HepG2 (cell line): Measurements from ENCODE around the gene SPPL2B. TPM values are rescaled to one million over a fixed set of nuclear protein-coding genes. Genes with fewer than 3 reads are reported as not detected.
A peak's percentile ranks its signal among the peaks of the same experiment; 100 is the strongest.

Experiments used
- CC2D1A ChIP-seq: sonication (generic); formaldehyde crosslinking; IDR thresholded peaks from 2 replicates; pipeline ENCODE4 v1.8.1; 2023; ENCODE audit warnings: mild to moderate bottlenecking, missing genetic modification reagents
- FOXP1 ChIP-seq, 2 experiments: fragments of 450-650 bp in 1 of 2; IDR thresholded peaks; 2 replicates each; pipeline ENCODE4 v1.6.1; 2017 to 2018; ENCODE audit warnings: antibody characterized with exemption in 1 of 2
- KAT8 ChIP-seq: IDR thresholded peaks from 2 replicates; pipeline ENCODE4 v1.6.1; 2016; ENCODE audit warnings: missing genetic modification reagents, missing compliant biosample characterization
- KIAA2018 ChIP-seq: sonication (generic); formaldehyde crosslinking; IDR thresholded peaks from 2 replicates; pipeline ENCODE4 v1.5.0; 2020; ENCODE audit warnings: mild to moderate bottlenecking, missing genetic modification reagents, borderline replicate concordance
- TFAP4 ChIP-seq: sonication (generic); IDR thresholded peaks from 2 replicates; pipeline ENCODE4 v1.6.1; 2016; ENCODE audit warnings: low read depth, borderline replicate concordance
- ZFP36 ChIP-seq: fragments of 150-350 bp; IDR thresholded peaks from 2 replicates; pipeline ENCODE4 v1.6.1; 2018; ENCODE audit warnings: borderline replicate concordance, low read length, low read depth; ENCODE audit not compliant: partially characterized antibody
- ZNF484 ChIP-seq: sonication (generic); formaldehyde crosslinking; IDR thresholded peaks from 2 replicates; pipeline ENCODE4 v1.5.1; 2020; ENCODE audit warnings: mild to moderate bottlenecking, low read depth, missing genetic modification reagents, borderline replicate concordance
- ZNF609 ChIP-seq: sonication (generic); formaldehyde crosslinking; IDR thresholded peaks from 2 replicates; pipeline ENCODE4 v1.4.0; 2020; ENCODE audit warnings: mild to moderate bottlenecking, missing genetic modification reagents, borderline replicate concordance
- polyA plus RNA-seq, 8 experiments: library from polyadenylated mRNA; depleted of rRNA in 3 of 8; stranded (reverse) in 7 of 8; unstranded in 1 of 8; fragments of >200 nt; fragmentation: Illumina TruSeq in 4 of 8; extraction: Trizol in 4 of 8; gene quantifications; 2 replicates each; pipeline versions ENCODE4 v1.2.1 to v1.2.3, GENCODE V29; 2011 to 2016; ENCODE audit warnings: low read depth in 4 of 8, missing spikeins in 1 of 8, mixed read lengths in 1 of 8; ENCODE audit not compliant: insufficient read depth in 1 of 8
- total RNA-seq, 5 experiments: library from RNA; depleted of rRNA; stranded (reverse); fragments of >200 nt; fragmentation: Illumina TruSeq; extraction: Trizol; gene quantifications; 2 replicates each; pipeline ENCODE4 v1.2.3, GENCODE V29; 2016; ENCODE audit warnings: low read depth in 1 of 5
- TF ChIP-seq, protein P1 (sequence below): sonication (generic); formaldehyde crosslinking; IDR thresholded peaks from 2 replicates; pipeline ENCODE4 v1.4.0; 2020; ENCODE audit warnings: missing genetic modification reagents

The SPPL2B gene
- total and polyA plus RNA-seq, 2 of the 13 experiments (the other 11 are each of a cell fraction or from before 2014, with no cell fraction given), result 14.9 to 15.2 TPM

DNA sequence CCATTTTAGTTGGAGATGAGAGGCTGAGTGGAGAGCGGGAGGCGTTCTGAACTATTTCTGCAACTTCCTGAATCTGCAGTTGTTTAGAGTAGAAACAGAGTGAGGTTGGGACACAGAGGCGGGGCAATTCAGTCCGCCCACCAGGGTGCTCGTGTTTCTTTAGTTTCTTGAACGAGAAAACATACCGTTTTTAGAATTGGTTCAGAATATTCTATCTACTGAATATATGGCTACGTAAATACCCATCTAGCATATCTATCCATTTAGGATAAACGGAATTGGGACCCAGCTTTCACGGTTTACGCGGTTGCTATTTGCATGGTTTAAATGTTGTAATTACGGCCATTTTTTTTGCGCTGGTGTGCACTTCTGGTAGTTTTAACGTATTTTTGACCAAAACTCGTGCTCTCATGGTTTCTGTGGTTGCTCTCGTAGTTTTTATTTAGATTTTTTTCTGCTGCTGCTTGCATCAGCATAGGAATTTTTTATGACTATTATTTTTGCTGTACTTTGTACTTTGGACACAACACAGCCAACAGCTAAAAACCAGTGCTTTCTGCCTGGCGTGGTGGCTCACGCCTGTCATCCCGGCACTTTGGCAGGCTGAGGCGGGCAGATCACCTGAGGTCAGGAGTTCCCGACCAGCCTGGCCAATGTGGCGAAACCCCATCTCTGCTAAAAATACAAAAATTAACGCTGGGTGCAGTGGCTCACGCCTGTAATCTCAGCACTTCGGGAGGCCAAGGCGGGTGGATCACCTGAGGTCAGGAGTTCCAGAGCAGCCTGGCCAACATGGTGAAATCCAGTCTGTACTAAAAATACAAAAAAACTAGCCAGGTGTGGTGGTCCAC is 66.2 kb downstream of the SPPL2B start (continued):
- TF ChIP-seq ZNF609 (CRISPR knock-in tag) (0 out of 2 replicates have a peak, but pooled peaks have one; percentile 7), ZFP36 (no peak), KAT8 (CRISPR knock-in tag) (no peak), TFAP4 (peak; percentile 51; the same call in 1 of the 2 replicates), ZNF484 (CRISPR knock-in tag) (no peak), FOXP1 (IDR thresholded peaks at IDR 0.05) (no peak), FOXP1 (CRISPR knock-in tag; IDR thresholded peaks at IDR 0.05) (peak; percentile 41), CC2D1A (CRISPR knock-in tag) (no peak), KIAA2018 (no peak)
- TF ChIP-seq, protein P1, sequence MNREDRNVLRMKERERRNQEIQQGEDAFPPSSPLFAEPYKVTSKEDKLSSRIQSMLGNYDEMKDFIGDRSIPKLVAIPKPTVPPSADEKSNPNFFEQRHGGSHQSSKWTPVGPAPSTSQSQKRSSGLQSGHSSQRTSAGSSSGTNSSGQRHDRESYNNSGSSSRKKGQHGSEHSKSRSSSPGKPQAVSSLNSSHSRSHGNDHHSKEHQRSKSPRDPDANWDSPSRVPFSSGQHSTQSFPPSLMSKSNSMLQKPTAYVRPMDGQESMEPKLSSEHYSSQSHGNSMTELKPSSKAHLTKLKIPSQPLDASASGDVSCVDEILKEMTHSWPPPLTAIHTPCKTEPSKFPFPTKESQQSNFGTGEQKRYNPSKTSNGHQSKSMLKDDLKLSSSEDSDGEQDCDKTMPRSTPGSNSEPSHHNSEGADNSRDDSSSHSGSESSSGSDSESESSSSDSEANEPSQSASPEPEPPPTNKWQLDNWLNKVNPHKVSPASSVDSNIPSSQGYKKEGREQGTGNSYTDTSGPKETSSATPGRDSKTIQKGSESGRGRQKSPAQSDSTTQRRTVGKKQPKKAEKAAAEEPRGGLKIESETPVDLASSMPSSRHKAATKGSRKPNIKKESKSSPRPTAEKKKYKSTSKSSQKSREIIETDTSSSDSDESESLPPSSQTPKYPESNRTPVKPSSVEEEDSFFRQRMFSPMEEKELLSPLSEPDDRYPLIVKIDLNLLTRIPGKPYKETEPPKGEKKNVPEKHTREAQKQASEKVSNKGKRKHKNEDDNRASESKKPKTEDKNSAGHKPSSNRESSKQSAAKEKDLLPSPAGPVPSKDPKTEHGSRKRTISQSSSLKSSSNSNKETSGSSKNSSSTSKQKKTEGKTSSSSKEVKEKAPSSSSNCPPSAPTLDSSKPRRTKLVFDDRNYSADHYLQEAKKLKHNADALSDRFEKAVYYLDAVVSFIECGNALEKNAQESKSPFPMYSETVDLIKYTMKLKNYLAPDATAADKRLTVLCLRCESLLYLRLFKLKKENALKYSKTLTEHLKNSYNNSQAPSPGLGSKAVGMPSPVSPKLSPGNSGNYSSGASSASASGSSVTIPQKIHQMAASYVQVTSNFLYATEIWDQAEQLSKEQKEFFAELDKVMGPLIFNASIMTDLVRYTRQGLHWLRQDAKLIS (CRISPR knock-in tag), result no peak
